Activated CD4-positive, alpha-beta T cell treated with anti-CD3 and anti-CD28 coated beads for 4 hours (primary cell): ENCODE measurements around the gene HEPH.
"Not testable (repeated sequence)": the region's sequence is repeated elsewhere in the genome, so short reads cannot be mapped to it uniquely, and the experiment has no call there.

Experiments used
- DNase-seq, 2 donors: peaks; one replicate each; pipeline ENCODE4 v3.0.0-alpha.2; 2020

The HEPH gene

GRCh38 chrX:66163849-66164411 is at the start of gene HEPH:
Gene HEPH (plus strand): TSS chrX:66164247. CDS start chrX:66170571, 6,324 bp downstream.
- no peak for DNase-seq

GRCh38 chrX:66118722-66119121 is 45.3 kb upstream of the HEPH start:
- DNase-seq = not testable (repeated sequence)

DNA sequence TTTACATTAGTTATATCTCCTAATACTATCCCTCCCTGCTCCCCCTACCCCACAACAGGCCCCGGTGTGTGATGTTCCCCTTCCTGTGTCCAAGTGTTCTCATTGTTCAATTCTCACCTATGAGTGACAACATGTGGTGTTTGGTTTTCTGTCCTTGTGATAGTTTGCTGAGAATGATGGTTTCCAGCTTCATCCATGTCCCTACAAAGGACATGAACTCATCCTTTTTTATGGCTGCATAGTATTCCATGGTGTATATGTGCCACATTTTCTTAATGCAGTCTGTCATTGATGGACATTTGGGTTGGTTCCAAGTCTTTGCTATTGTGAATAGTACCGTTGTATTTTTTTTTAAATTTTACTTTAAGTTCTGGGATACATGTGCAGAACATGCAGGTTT is 42.7 kb upstream of the HEPH start:
- not testable (repeated sequence) for DNase-seq

- DNase-seq = no peak
Observed at GRCh38 chrX:66126662-66127061, 37.4 kb upstream of the HEPH start.

- DNase-seq = no peak
Observed at GRCh38 chrX:66130469-66130868, 33.6 kb upstream of the HEPH start.

DNA sequence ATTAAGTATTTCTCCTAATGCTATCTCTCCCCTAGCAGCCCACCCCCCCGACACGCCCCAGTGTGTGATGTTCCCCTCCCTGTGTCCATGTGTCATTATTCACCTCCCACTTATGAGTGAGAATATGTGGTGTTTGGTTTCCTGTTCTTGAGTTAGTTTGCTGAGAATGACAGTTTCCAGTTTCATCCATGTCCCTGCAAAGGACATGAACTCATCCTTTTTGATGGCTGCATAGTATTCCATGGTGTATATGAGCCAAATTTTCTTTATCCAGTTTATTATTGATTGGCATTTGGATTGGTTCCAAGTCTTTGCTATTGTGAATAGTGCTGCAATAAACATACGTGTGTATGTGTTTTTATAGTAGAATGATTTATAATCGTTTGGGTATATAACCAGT is 28.8 kb upstream of the HEPH start:
- DNase-seq = not testable (repeated sequence)

DNA sequence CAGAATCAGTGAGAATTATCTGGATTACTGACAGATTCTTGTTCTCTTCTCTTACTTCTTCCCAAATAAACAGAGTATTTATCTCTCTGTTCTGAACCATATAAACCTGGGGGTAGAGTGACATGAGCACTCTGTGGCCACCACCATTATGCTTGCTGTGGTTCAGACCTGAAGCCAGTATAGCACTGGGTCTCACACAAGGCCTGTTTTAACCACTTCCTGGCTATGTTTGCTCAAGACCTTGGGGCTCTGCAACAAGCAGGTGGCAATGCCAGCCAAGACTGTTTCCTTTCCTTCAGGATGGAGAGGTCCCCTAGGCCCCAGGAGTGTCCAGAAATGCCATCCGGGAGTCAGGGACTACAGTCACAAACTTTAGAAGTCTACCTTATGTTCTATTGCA is 21.7 kb upstream of the HEPH start:
- no peak for DNase-seq

- no peak for DNase-seq
Observed at GRCh38 chrX:66144258-66144657, 19.8 kb upstream of the HEPH start.

DNA sequence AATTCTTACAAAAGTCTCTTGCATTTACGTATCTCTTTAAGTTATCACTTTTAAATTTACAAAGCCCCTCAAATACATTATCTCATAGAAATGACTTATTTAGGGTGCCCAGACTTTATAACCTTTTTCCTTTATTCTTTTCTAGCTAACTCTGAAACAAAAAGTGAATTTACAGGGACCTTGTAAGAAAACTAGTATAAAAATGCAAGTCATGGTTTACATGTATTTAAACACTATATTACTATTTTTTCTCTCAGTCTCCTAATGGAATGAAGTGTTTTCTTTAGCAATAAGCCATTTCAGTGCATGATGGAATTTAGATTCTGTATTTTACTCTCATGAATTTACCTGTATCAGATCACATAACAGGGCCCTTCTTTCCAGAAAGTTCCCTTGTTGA is 14.5 kb upstream of the HEPH start:
- DNase-seq = no peak

- no peak for DNase-seq
Observed at GRCh38 chrX:66150163-66150562, 13.9 kb upstream of the HEPH start.

GRCh38 chrX:66162331-66162822 is 1.7 kb upstream of the HEPH start:
- no peak for DNase-seq

- DNase-seq = no peak
Observed at GRCh38 chrX:66163447-66163846, 600 bp upstream of the HEPH start.

DNA sequence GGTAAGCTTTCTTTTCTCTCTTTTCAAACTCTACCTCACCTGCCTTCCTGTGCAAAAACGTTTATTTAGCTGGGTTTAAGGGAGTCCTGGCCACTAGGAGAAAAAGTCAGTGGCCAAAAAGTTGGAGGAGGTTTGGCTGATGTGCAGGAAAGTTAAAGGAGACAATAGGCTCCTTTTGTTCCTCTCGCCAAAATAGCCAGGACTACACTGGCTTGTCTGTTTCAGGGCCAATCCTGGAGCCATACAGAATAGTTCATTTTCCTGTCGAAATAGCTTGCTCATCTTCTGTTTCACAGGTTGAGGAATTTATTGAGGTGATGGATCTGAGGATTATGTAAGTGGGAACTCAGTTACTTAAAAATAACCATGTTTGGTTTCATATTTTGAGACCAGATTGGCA is 423 bp downstream of the HEPH start:
- no peak for DNase-seq

DNA sequence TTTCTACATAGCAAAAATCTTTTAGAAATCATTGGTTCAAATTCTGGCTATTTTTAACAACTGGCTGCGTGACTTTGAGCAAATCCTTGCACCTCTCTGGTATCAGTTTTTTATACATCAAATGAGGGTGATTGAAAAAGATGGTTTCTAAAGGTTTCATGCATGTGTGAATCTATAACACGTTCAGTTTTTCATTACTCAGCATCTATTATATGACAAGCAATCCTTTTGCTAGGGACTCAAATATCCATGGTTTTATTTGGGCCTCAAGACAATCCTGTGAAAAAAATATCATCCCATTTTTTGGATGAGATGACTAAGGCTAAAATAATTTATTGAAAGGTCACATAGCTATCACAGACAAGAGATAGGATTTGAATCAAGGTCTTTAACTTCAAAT is 884 bp downstream of the HEPH start:
- no peak for DNase-seq

GRCh38 chrX:66166671-66167070 is 2.6 kb downstream of the HEPH start:
- no peak for DNase-seq

GRCh38 chrX:66167431-66167830 is 3.4 kb downstream of the HEPH start:
- DNase-seq = no peak

DNA sequence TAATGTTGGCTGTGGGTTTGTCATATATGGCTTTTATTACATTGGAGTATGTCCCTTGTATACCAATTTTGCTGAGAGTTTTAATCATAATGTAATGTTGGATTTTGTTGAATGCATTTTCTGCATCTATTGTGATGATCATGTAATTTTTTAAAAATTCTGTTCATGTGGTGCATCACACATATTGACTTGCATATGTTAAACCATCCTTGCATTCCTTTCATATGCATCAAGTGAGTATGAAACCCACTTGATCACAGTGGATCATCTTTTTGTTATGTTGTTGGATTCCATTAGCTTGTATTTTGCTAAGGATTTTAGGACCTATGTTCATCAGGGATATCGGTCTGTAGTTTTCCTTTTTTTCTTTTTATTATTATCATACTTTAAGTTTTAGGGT is 12.1 kb downstream of the HEPH start:
- no peak for DNase-seq

DNA sequence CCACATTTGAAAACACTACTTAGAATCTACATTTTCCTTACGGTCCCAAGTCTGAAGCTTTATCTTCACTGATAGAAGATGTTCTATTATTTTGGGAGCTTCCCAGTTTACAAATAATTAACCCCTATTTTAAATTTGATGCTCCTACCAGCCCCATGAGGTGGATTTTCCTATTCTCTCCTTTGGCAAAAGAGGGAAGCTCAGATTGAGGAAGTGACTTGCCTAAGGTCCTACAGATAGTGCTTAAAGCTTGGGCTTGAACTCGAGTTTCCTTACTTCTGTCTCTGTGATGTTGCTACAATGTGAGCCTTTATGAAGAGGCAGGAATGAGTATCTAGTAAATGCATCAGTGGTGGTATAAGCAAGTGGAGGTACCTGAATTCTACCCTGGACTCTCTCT is 27.5 kb downstream of the HEPH start:
- DNase-seq = no peak

GRCh38 chrX:66193821-66194220 is 29.8 kb downstream of the HEPH start:
- DNase-seq = no peak

GRCh38 chrX:66200050-66200664 is 36.1 kb downstream of the HEPH start:
- DNase-seq = no peak

GRCh38 chrX:66200855-66201795 is 37.1 kb downstream of the HEPH start:
- DNase-seq = no peak

DNA sequence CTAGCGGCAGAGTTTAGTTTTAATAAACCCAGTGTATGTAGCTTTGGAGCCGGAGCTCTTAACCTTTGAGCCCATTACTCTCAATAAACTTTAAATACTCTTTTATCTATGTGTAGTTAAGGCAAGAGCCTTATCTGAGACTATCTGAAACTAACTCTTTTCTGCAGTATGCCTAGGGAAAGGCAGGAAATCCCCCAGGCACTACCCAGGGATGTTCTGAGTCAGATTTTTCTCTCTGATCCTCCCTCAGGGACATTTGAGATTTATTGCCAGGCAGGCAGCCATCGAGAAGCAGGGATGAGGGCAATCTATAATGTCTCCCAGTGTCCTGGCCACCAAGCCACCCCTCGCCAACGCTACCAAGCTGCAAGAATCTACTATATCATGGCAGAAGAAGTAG is 39.1 kb downstream of the HEPH start:
- DNase-seq = no peak

DNA sequence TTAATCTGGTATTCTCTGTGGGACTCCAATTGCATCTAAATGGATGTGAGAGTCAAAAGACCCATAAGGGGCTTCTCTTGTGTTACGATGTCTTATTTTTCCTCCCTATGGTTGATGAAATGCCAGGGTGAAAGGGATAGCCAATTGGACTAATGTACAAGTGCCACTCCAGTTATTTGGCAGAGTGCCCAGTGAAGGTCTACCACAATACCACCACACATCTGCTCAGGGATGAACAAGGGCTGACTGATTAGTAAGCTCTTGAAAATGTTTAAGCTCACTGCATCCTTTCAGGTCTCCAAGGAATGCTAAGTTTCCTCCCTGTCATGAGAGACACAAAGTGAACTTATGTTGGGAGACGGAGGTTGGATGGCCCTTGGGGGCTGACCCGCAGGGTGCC is 57.8 kb downstream of the HEPH start:
- no peak for DNase-seq

- DNase-seq = no peak
Observed at GRCh38 chrX:66232296-66232695, 68.2 kb downstream of the HEPH start.
